ENCODE measurements around the gene GNGT2. TPM values are rescaled to one million over a fixed set of nuclear protein-coding genes. Genes with fewer than 3 reads are reported as not detected.

Gene GNGT2
- total RNA-seq, 1 experiment from 2014 or later = not detected

DNA sequence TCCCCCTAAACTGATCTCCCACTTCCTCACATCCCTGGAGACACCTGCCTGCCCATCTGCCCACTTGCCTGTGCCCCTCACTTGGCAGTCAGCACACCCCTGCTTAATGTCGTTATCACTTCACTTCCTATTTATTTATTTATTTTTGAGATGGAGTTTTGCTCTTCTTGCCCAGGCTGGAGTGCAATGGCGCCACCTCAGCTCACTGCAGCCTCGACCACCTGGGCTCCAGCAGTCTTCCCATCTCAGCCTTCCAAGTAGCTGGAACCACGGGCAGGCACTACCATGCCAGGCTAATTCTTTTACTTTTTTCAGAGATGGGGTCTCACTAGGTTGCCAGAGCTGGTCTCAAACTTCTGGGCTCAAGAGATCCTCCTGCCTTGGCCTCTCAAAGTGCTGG, 43.7 kb upstream of the GNGT2 start:
- no TSS peak for BruUV-seq (replicated peaks)
- intact Hi-C loops (cut with micrococcal nuclease) = no loop called here
- no peak for TF ChIP-seq CTCF (IDR thresholded peaks at IDR 0.05; ENCODE audit: unreplicated experiment)
- Mint-ChIP-seq H3K36me3 (ENCODE audit: insufficient read depth, unreplicated experiment) (no peaks in the 10 kb centered on the region), H3K27me3 (ENCODE audit: insufficient read depth, unreplicated experiment) (no peaks in the 10 kb centered on the region), H3K9me3 (ENCODE audit: unreplicated experiment) (no peaks in the 10 kb centered on the region), H3K4me3 (ENCODE audit: unreplicated experiment) (no peak overlapping the region), H3K27ac (ENCODE audit: low read depth, unreplicated experiment) (no peak overlapping the region), H3K4me1 (ENCODE audit: insufficient read depth, unreplicated experiment) (peaks cover 5% of the 10 kb centered on the region)
- no peak for DNase-seq (ENCODE audit: unreplicated experiment)
- CTCF ChIA-PET = interaction anchor here (0.6 to 1.2 kb wide), 5 partner anchors 10 to 467 kb away, joined by 3 to 8 read pairs (median 3); no protein-coding TSS in a partner anchor
- POLR2A ChIA-PET = interaction anchor here (0.6 to 0.7 kb wide), 2 partner anchors 20 to 1293 kb away, joined by 3 to 5 read pairs; no protein-coding TSS in a partner anchor

DNA sequence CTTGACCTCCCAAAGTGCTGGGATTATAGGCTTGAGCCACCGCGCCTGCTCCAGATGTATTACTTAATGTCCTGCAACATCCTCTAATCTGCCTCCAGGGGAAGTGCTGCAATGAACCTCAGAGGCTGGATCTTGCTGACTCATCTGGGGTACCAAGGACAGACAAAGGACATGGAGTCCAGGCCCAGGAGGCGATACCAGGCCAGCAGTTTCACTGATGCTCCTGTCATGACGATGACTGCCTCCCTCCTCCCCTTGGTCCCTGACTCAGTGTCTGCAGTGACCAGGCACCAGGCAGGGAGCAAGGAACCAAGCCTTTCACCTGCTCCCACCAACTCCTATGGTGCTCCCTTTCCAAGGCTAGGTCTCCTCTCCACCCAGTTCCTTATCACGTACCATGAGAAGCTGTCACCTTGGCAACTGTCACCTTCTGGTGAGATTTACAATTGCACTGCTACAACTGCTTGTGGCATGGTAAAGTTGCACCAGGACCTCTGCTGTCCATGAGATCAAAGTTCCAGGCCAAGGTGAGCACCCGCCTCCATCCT, 41.8 kb upstream of the GNGT2 start:
- no TSS peak for BruUV-seq (replicated peaks)
- CTCF ChIA-PET = no interaction called here
- DNase-seq (ENCODE audit: unreplicated experiment) = peak; percentile 79

DNA sequence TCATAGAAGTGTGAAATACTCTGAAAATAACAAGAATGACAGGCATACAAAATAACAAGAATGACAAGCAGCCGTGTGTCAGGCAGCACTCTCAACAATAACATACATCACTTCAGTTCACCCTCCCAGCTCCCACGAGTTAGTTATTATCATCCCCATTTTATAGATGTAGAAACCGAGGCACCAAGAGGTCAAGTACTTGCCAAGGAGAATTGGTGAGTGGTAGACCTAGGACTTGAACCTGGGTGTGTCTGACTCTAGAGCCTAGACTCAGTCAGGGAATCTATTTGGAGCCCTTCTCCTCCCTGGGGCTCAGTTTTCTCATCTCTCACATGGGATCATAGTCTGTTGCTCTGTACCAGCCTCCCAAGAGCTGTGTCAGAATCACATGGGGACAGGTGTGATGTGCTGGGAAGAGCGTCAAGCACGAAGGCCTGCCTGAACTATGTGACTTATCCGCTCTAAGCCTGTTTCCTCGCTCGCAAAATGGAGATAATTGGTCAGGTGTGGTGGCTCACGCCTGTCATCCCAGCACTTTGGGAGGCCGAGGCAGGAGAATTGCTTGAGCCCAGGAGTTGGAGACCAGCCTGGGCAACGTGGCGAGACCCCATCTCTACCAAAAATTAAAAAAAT, 39.6 kb upstream of the GNGT2 start:
- CTCF ChIA-PET = interaction anchor here (0.7 kb wide), 1 partner anchor 206 kb away, joined by 3 read pairs; no protein-coding TSS in a partner anchor
- H3K27ac Mint-ChIP-seq (ENCODE audit: low read depth, unreplicated experiment) = no peak overlapping the region
- BruUV-seq (replicated peaks) = no TSS peak
- H3K4me3 Mint-ChIP-seq (ENCODE audit: unreplicated experiment) = no peak overlapping the region
- no peak for TF ChIP-seq CTCF (IDR thresholded peaks at IDR 0.05; ENCODE audit: unreplicated experiment)
- H3K9me3 Mint-ChIP-seq (ENCODE audit: unreplicated experiment) = no peaks in the 10 kb centered on the region
- DNase-seq (ENCODE audit: unreplicated experiment) = no peak
- H3K4me1 Mint-ChIP-seq (ENCODE audit: insufficient read depth, unreplicated experiment) = peaks cover 11% of the 10 kb centered on the region
- H3K36me3 Mint-ChIP-seq (ENCODE audit: insufficient read depth, unreplicated experiment) = no peaks in the 10 kb centered on the region
- intact Hi-C loops (cut with micrococcal nuclease) = no loop called here
- H3K27me3 Mint-ChIP-seq (ENCODE audit: insufficient read depth, unreplicated experiment) = no peaks in the 10 kb centered on the region
- POLR2A ChIA-PET = no interaction called here

More for the DNA sequence above, 41.8 kb upstream of the GNGT2 start:
- POLR2A ChIA-PET = interaction anchor here (0.7 kb wide), 1 partner anchor 151 kb away, joined by 3 read pairs; no protein-coding TSS in a partner anchor
- no peak overlapping the region for H3K27ac Mint-ChIP-seq (ENCODE audit: low read depth, unreplicated experiment)
- H3K4me1 Mint-ChIP-seq (ENCODE audit: insufficient read depth, unreplicated experiment) = peaks cover 11% of the 10 kb centered on the region
- H3K27me3 Mint-ChIP-seq (ENCODE audit: insufficient read depth, unreplicated experiment) = no peaks in the 10 kb centered on the region
- intact Hi-C loops (cut with micrococcal nuclease) = no loop called here
- H3K36me3 Mint-ChIP-seq (ENCODE audit: insufficient read depth, unreplicated experiment) = no peaks in the 10 kb centered on the region
- H3K9me3 Mint-ChIP-seq (ENCODE audit: unreplicated experiment) = no peaks in the 10 kb centered on the region
- no peak for TF ChIP-seq CTCF (IDR thresholded peaks at IDR 0.05; ENCODE audit: unreplicated experiment)
- no peak overlapping the region for H3K4me3 Mint-ChIP-seq (ENCODE audit: unreplicated experiment)

GRCh38 chr17:49249292-49249794, 39.0 kb upstream of the GNGT2 start:
- Mint-ChIP-seq H3K4me1 (ENCODE audit: insufficient read depth, unreplicated experiment) (peaks cover 11% of the 10 kb centered on the region), H3K27me3 (ENCODE audit: insufficient read depth, unreplicated experiment) (no peaks in the 10 kb centered on the region), H3K9me3 (ENCODE audit: unreplicated experiment) (no peaks in the 10 kb centered on the region), H3K36me3 (ENCODE audit: insufficient read depth, unreplicated experiment) (no peaks in the 10 kb centered on the region), H3K4me3 (ENCODE audit: unreplicated experiment) (no peak overlapping the region), H3K27ac (ENCODE audit: low read depth, unreplicated experiment) (peak overlapping the region; percentile 52)
- BruUV-seq (replicated peaks) = no TSS peak
- ChIA-PET CTCF (interaction anchor here (0.6 kb wide), 1 partner anchor 275 kb away, joined by 3 read pairs; no protein-coding TSS in a partner anchor), POLR2A (no interaction called here)
- intact Hi-C loops (cut with micrococcal nuclease) = no loop called here
- no peak for DNase-seq (ENCODE audit: unreplicated experiment)
- TF ChIP-seq CTCF (IDR thresholded peaks at IDR 0.05; ENCODE audit: unreplicated experiment) = no peak
